Measurements from ENCODE around the gene PHLPP1. TPM values are rescaled to one million over a fixed set of nuclear protein-coding genes. Genes with fewer than 3 reads are reported as not detected.

The PHLPP1 gene
- total RNA-seq, 4 donors from 2014 or later, result 15.7 to 21.8 (median 20.5) TPM

GRCh38 chr18:62732617-62733016 is 17.3 kb downstream of the PHLPP1 start:
- DNase-seq, result no peak
- peaks cover 0 to 5% (median 0%) of the 10 kb centered on the region in 4 donors for H3K9me3 ChIP-seq
- no peak overlapping the region for H3K27ac ChIP-seq
- no peaks in the 10 kb centered on the region for H3K36me3 ChIP-seq
- no peaks in the 10 kb centered on the region for H3K4me1 ChIP-seq
- TF ChIP-seq CTCF (IDR thresholded peaks at IDR 0.05) (no peak), POLR2A (IDR thresholded peaks at IDR 0.05) (no peak)
- no peak overlapping the region for H3K4me3 ChIP-seq
- H3K27me3 ChIP-seq, result no peaks in the 10 kb centered on the region

- no peaks in the 10 kb centered on the region for H3K27me3 ChIP-seq
- H3K4me1 ChIP-seq, result no peaks in the 10 kb centered on the region
- TF ChIP-seq POLR2A (IDR thresholded peaks at IDR 0.05) (no peak), CTCF (IDR thresholded peaks at IDR 0.05) (no peak)
- no peaks in the 10 kb centered on the region for H3K36me3 ChIP-seq
- no peak overlapping the region for H3K27ac ChIP-seq
- H3K4me3 ChIP-seq, result no peak overlapping the region
- peaks cover 0 to 5% (median 0%) of the 10 kb centered on the region in 4 donors for H3K9me3 ChIP-seq
- no peak for DNase-seq
These were observed 18.9 kb downstream of the PHLPP1 start for GRCh38 chr18:62734290-62734689.

- no peak for DNase-seq
- peaks cover 0 to 5% (median 0%) of the 10 kb centered on the region in 4 donors for H3K9me3 ChIP-seq
- no peaks in the 10 kb centered on the region for H3K27me3 ChIP-seq
- peaks cover 0 to under 1% (median 0%) of the 10 kb centered on the region in 4 donors for H3K4me1 ChIP-seq
- no peak overlapping the region for H3K4me3 ChIP-seq
- no peaks in the 10 kb centered on the region for H3K36me3 ChIP-seq
- TF ChIP-seq CTCF (IDR thresholded peaks at IDR 0.05), result no peak
- no peak for TF ChIP-seq POLR2A (IDR thresholded peaks at IDR 0.05)
- no peak overlapping the region for H3K27ac ChIP-seq
These were observed 20.0 kb downstream of the PHLPP1 start for GRCh38 chr18:62735387-62735786.

- H3K9me3 ChIP-seq, result peaks cover 0 to 5% (median 0%) of the 10 kb centered on the region in 4 donors
- peaks cover 0 to 7% (median 0%) of the 10 kb centered on the region in 4 donors for H3K4me1 ChIP-seq
- DNase-seq, result no peak
- H3K4me3 ChIP-seq, result no peak overlapping the region
- H3K36me3 ChIP-seq, result no peaks in the 10 kb centered on the region
- TF ChIP-seq CTCF (IDR thresholded peaks at IDR 0.05) (no peak), POLR2A (IDR thresholded peaks at IDR 0.05) (no peak)
- H3K27me3 ChIP-seq, result no peaks in the 10 kb centered on the region
- no peak overlapping the region for H3K27ac ChIP-seq
These were observed 20.9 kb downstream of the PHLPP1 start for GRCh38 chr18:62736077-62736855.

GRCh38 chr18:62737241-62737873 is 22.0 kb downstream of the PHLPP1 start:
- H3K4me1 ChIP-seq, result peaks cover 0 to 15% (median 0%) of the 10 kb centered on the region in 4 donors
- TF ChIP-seq CTCF (IDR thresholded peaks at IDR 0.05) (no peak), POLR2A (IDR thresholded peaks at IDR 0.05) (no peak)

More at GRCh38 chr18:62737241-62737873, 22.0 kb downstream of the PHLPP1 start:
- Histone ChIP-seq H3K27me3 (no peaks in the 10 kb centered on the region), H3K9me3 (no peaks in the 10 kb centered on the region), H3K27ac (no peak overlapping the region), H3K36me3 (no peaks in the 10 kb centered on the region), H3K4me3 (no peak overlapping the region)
- no peak for DNase-seq

Measured in Peyer's patch (tissue), 4 donors.